Measurements from ENCODE around the gene CNTNAP2. TPM values are rescaled to one million over a fixed set of nuclear protein-coding genes. Genes with fewer than 3 reads are reported as not detected.

The CNTNAP2 gene
- total and polyA plus RNA-seq, 2 of the 8 experiments (the other 6 are each of a cell fraction or from before 2014, with no cell fraction given), result 27.9 to 71.0 TPM

DNA sequence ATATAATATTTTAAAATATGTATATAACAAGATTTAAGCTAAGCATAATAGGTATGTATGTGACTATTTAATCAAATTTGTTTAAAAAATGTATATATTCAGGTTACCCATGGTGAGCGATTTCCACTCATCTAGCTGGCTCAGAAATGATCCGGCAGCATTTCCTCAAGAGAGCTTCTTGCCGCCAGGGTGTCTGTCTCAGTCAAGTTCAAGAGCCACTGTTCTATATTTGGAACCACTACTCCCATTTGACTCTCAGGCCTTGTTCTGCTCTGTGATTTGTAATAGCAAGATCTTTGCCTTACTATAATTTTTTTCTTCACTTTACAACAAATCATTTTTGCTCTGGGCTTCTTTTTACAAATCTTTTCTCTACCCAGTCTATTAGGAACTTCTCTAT lies 48.7 kb upstream of the CNTNAP2 start:
- Histone ChIP-seq H2BK5ac (ENCODE audit: low read depth, low read length) (no peak overlapping the region), H3K56ac (replicated peaks; ENCODE audit: insufficient read length, low read depth, low read length) (no peak overlapping the region), H2BK120ac (replicated peaks; ENCODE audit: low read depth, low read length) (no peak overlapping the region), H3K23me2 (ENCODE audit: low read depth, low read length) (no peaks in the 10 kb centered on the region), H2AK5ac (ENCODE audit: low read depth, low read length) (no peak overlapping the region), H2BK12ac (ENCODE audit: low read depth, low read length) (no peak overlapping the region), H4K8ac (ENCODE audit: extremely low read depth, insufficient read depth, low read length) (no peak overlapping the region), H3K4me2 (ENCODE audit: insufficient read depth in 1 of 2, low read depth in 2 of 2, low read length in 2 of 2) (no peak overlapping the region), H3K4ac (replicated peaks; ENCODE audit: insufficient read length, low read depth, low read length) (no peak overlapping the region), H3K27me3 (replicated peaks in 1 of 4; ENCODE audit: control insufficient read depth in 3 of 4, extremely low read depth in 1 of 4, insufficient read depth in 3 of 4, low read length in 3 of 4) (no peaks in the 10 kb centered on the region), H3K79me1 (ENCODE audit: low read depth, low read length) (no peaks in the 10 kb centered on the region), H2BK20ac (ENCODE audit: low read length) (no peak overlapping the region), H2AFZ (ENCODE audit: low read length) (no peak overlapping the region), H2BK15ac (ENCODE audit: low read length) (no peak overlapping the region), H3K4me3 (ENCODE audit: extremely low read depth in 1 of 4, insufficient read depth in 2 of 4, low read depth in 3 of 4, low read length in 4 of 4) (no peak overlapping the region), H3K4me1 (replicated peaks in 1 of 4; ENCODE audit: control insufficient read depth in 3 of 4, insufficient read depth in 4 of 4, low read length in 3 of 4) (no peaks in the 10 kb centered on the region), H3K18ac (ENCODE audit: extremely low read depth, low read length) (no peak overlapping the region), H3K9me3 (ENCODE audit: insufficient read depth in 2 of 2, low read depth in 1 of 2, low read length in 1 of 2) (no peaks in the 10 kb centered on the region; a peak in 1 of 4 replicates), H3K9ac (replicated peaks in 1 of 4; ENCODE audit: extremely low read depth in 1 of 4, low read depth in 3 of 4, low read length in 3 of 4) (no peak overlapping the region), H4K91ac (replicated peaks; ENCODE audit: insufficient read length, low read length) (no peak overlapping the region), H3K23ac (ENCODE audit: insufficient read length) (no peak overlapping the region), H3K79me2 (ENCODE audit: control insufficient read depth in 1 of 2, insufficient read depth in 2 of 2, low read length in 2 of 2) (no peaks in the 10 kb centered on the region), H3K27ac (ENCODE audit: low read depth, low read length) (no peak overlapping the region), H4K5ac (ENCODE audit: insufficient read length, low read depth, low read length) (no peak overlapping the region), H3K14ac (ENCODE audit: insufficient read length) (no peak overlapping the region), H4K20me1 (replicated peaks in 1 of 2; ENCODE audit: control insufficient read depth in 1 of 2, insufficient read depth in 2 of 2, low read length in 2 of 2) (no peaks in the 10 kb centered on the region), H3K36me3 (ENCODE audit: control insufficient read depth in 2 of 4, insufficient read depth in 4 of 4, low read length in 3 of 4) (no peaks in the 10 kb centered on the region)
- no peak for DNase-seq (ENCODE audit: low read depth in 1 of 2, low spot score in 2 of 2)
- CTCF ChIA-PET (ENCODE audit: partially characterized antibody), result interaction anchor here (1.2 kb wide), 1 partner anchor 21 kb away, joined by 4 read pairs; no protein-coding TSS in a partner anchor
- 94% methylated on average over 3 of the region's 3 CpGs; no CpG with 5 or more reads in 1 of the 2 experiments for WGBS, 2 experiments (ENCODE audit: extremely low coverage in 1 of 2, insufficient coverage in 1 of 2, insufficient read length in 1 of 2, insufficient replicate concordance in 2 of 2, low coverage in 1 of 2, low lambda C conversion rate in 2 of 2, missing lambda C conversion rate in 1 of 2)
- FAIRE-seq, result no peak
- POLR2A ChIA-PET (ENCODE audit: partially characterized antibody), result no interaction called here
- TF ChIP-seq BCL11A (IDR thresholded peaks at IDR 0.05; ENCODE audit: low read depth in 2 of 2, low read length in 2 of 2) (no peak), POLR2A (IDR thresholded peaks at IDR 0.05; ENCODE audit: control extremely low read depth in 1 of 2, low read depth in 2 of 2, low read length in 2 of 2) (no peak), TAF7 (optimal IDR thresholded peaks at IDR 0.05; ENCODE audit: borderline replicate concordance, low read depth, low read length) (no peak), RNF2 (IDR thresholded peaks at IDR 0.05; ENCODE audit: borderline replicate concordance, low read depth, low read length, missing control alignments, poor library complexity, severe bottlenecking) (no peak)
